ENCODE results near the gene TCF23. TPM values are rescaled to one million over a fixed set of nuclear protein-coding genes. Genes with fewer than 3 reads are reported as not detected.

The TCF23 gene
- total and polyA plus RNA-seq, 4 donors: 0.06 to 0.14 TPM; not detected in 2

DNA sequence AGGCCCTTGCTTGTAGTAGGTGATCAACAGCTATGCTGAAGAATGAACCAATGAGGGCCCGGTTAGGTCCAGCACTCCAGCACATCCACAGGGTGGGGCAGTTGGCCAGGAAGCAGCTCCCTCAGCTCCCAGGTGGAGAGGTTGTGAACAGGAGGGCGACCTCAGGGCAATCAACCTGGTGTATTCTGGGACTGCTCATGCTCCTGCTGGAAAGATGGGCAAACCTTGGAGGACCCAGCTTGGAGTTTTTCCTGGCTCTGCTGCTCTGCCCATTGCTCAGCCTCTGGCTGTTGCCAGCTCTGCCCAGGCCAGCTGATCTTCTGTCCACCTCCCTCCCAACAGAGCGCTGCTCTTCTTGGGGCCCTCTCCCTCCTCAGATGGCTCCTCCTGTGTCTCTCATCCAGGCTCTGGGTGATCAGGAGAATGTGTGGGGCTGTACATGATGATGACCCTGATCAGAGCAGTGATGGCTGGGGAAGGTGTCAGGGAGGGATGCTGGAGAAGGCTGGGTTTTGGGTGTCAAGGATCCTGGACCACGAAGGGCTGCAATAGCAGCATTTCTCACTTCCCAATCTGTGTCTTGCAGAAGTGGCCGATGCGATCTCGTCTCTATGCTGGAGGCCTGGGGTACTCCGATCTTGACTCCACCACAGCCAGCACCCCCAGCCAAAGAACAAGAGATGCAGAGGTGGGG lies 3.4 kb downstream of the TCF23 start:
- no peak overlapping the region for H3K4me3 ChIP-seq (ENCODE audit: low read depth, low read length)
- H3K27ac ChIP-seq (ENCODE audit: low read depth, low read length): no peak overlapping the region
- no peak for DNase-seq (ENCODE audit: low read depth in 4 of 6, low spot score in 6 of 6)
- no peaks in the 10 kb centered on the region for H3K4me1 ChIP-seq (ENCODE audit: control insufficient read depth, insufficient read depth, low read length)
- H3K9me3 ChIP-seq (ENCODE audit: control insufficient read depth, insufficient read depth, low read length): no peaks in the 10 kb centered on the region
- H3K36me3 ChIP-seq (ENCODE audit: control insufficient read depth, insufficient read depth, low read length): no peaks in the 10 kb centered on the region
- WGBS (ENCODE audit: insufficient coverage): 84% methylated on average over 6 of the region's 8 CpGs
- H3K27me3 ChIP-seq (ENCODE audit: control insufficient read depth, insufficient read depth, low read length): no peaks in the 10 kb centered on the region

DNA sequence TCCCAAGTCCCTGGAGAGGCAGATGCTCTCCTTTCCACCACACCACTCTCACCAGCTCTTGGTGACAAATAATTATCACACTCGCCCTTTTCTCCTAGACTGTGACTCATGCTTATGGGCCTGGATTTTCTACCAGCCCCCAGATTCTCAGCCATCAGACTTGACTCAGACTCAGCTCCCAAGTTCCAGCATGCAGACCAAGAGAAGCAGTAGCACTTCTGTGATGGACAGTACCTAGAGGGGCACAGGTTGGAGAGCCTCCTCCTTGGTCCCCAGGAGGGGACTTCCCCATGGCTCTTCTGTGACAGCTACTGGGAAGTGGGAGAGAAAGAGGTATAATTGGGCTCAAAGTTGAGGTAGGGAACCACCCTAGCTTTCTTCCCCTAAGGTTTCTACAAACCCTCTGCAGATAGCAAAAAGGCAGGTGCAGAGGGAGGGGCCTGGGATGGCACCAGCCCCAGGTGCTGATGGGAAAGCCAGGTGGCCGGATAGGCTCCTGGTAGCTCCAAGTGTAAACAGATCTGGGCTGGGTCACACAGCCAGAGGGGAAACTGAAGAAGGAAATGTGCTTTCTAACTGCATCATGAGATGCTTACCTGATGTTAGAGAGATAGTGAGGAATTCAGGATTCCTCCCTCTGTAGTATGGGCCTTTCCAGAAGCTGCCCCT lies 4.1 kb downstream of the TCF23 start:
- Histone ChIP-seq H3K27ac (ENCODE audit: low read depth, low read length) (no peak overlapping the region), H3K27me3 (ENCODE audit: control insufficient read depth, insufficient read depth, low read length) (no peaks in the 10 kb centered on the region), H3K36me3 (ENCODE audit: control insufficient read depth, insufficient read depth, low read length) (no peaks in the 10 kb centered on the region), H3K4me3 (ENCODE audit: low read depth, low read length) (no peak overlapping the region), H3K4me1 (ENCODE audit: control insufficient read depth, insufficient read depth, low read length) (no peaks in the 10 kb centered on the region), H3K9me3 (ENCODE audit: control insufficient read depth, insufficient read depth, low read length) (no peaks in the 10 kb centered on the region)
- WGBS (ENCODE audit: insufficient coverage): 81% methylated on average over 2 of the region's 2 CpGs
- no peak for DNase-seq (ENCODE audit: low read depth in 4 of 6, low spot score in 6 of 6)

DNA sequence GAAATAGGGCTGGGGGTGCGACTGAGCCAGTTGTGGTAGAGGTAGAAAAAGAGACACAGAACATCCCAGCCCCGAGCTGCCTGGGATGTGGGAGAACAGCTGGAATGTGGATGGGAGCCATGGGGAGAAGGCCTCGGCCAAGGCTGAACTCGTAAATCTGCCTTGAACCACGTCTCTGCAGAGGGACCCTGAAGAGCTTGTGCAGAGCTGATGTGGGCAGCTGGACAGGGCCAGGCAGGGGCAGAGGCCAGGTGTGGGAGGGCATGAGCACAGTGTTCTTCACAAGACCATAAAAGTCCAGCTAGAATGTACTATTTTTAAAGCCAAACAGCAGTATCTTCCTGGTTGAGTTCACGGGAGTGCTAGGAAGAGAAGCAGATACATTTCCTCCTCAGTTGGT lies 5.7 kb downstream of the TCF23 start:
- Histone ChIP-seq H3K27ac (ENCODE audit: low read depth, low read length) (no peak overlapping the region), H3K36me3 (ENCODE audit: control insufficient read depth, insufficient read depth, low read length) (no peaks in the 10 kb centered on the region), H3K27me3 (ENCODE audit: control insufficient read depth, insufficient read depth, low read length) (no peaks in the 10 kb centered on the region), H3K9me3 (ENCODE audit: control insufficient read depth, insufficient read depth, low read length) (no peaks in the 10 kb centered on the region), H3K4me3 (ENCODE audit: low read depth, low read length) (no peak overlapping the region), H3K4me1 (ENCODE audit: control insufficient read depth, insufficient read depth, low read length) (no peaks in the 10 kb centered on the region)
- DNase-seq (ENCODE audit: low read depth in 4 of 6, low spot score in 6 of 6): no peak
- 60% methylated on average over 6 of the region's 6 CpGs for WGBS (ENCODE audit: insufficient coverage)

DNA sequence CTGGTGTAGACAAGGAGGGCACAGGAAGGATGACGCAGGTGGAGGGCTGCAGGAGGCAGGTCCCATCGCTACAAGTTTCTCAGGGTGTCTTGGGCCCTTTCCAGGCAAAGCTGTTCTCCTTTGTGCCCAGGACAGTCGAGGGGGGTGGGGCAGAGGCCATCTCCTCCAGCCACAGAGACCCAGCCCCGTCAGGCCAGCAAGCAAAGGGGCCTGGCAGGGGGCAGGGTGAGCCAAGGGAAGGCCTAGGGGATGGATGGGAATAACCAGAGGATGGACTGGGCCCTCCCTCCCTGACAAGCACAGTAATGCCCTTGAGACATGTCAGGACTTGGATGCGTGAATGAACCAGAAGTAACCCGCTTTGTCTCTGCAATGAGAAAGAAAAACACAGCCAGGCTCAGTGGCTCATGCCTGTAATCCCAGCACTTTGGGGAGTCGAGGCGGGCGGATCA lies 6.3 kb downstream of the TCF23 start:
- Histone ChIP-seq H3K27ac (ENCODE audit: low read depth, low read length) (no peak overlapping the region), H3K4me3 (ENCODE audit: low read depth, low read length) (no peak overlapping the region), H3K4me1 (ENCODE audit: control insufficient read depth, insufficient read depth, low read length) (no peaks in the 10 kb centered on the region), H3K9me3 (ENCODE audit: control insufficient read depth, insufficient read depth, low read length) (no peaks in the 10 kb centered on the region), H3K36me3 (ENCODE audit: control insufficient read depth, insufficient read depth, low read length) (no peaks in the 10 kb centered on the region), H3K27me3 (ENCODE audit: control insufficient read depth, insufficient read depth, low read length) (no peaks in the 10 kb centered on the region)
- no peak for DNase-seq (ENCODE audit: low read depth in 4 of 6, low spot score in 6 of 6)
- 86% methylated on average over 5 of the region's 9 CpGs for WGBS (ENCODE audit: insufficient coverage)

DNA sequence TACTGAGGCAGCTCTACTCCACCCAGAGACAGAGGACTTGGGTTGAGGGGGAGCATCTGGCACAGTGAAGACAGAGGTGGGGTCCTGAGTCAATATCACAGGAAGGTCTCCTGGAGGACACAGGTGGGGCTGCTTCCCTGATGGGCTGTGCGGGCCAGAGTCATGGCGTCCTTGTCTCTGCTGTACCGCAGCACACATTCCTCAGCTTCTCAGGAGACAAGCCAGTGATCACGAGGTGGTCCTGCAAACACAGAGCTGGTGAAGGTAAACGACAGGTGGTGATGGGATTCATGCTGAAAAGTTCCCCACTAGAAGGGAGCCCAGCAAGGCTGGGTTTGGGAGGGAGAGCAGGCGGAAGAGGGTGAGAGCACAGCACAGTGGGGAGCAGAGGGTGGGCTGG lies 9.7 kb downstream of the TCF23 start:
- no peak overlapping the region for H3K4me3 ChIP-seq (ENCODE audit: low read depth, low read length)
- WGBS (ENCODE audit: insufficient coverage): 75% methylated on average over 6 of the region's 6 CpGs
- no peak for DNase-seq (ENCODE audit: low read depth in 4 of 6, low spot score in 6 of 6)
- H3K4me1 ChIP-seq (ENCODE audit: control insufficient read depth, insufficient read depth, low read length): no peaks in the 10 kb centered on the region
- no peaks in the 10 kb centered on the region for H3K36me3 ChIP-seq (ENCODE audit: control insufficient read depth, insufficient read depth, low read length)
- H3K9me3 ChIP-seq (ENCODE audit: control insufficient read depth, insufficient read depth, low read length): no peaks in the 10 kb centered on the region
- H3K27ac ChIP-seq (ENCODE audit: low read depth, low read length): no peak overlapping the region
- no peaks in the 10 kb centered on the region for H3K27me3 ChIP-seq (ENCODE audit: control insufficient read depth, insufficient read depth, low read length)

DNA sequence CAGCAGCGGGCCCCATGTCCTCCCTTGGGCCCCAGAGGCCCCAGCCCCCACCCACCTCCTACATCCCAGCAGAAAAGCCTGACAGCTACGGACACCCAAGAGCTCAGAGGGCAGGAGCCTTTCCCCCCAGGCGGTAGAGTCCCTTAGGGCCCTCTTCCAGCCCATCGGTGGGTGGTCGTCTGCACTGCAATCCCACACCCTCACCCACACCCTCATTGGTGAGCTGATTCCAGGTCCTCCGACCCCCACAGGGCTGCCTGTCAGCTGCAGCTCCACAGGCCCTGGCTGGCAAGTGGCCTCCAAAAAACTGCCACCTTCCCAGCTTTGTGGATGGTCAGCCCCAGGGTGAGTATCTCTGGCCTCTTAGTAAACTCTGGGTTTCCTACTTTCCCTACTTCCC lies 10.5 kb downstream of the TCF23 start:
- 75% methylated on average over 6 of the region's 6 CpGs for WGBS (ENCODE audit: insufficient coverage)
- no peaks in the 10 kb centered on the region for H3K4me1 ChIP-seq (ENCODE audit: control insufficient read depth, insufficient read depth, low read length)
- DNase-seq (ENCODE audit: low read depth in 4 of 6, low spot score in 6 of 6): no peak

DNA sequence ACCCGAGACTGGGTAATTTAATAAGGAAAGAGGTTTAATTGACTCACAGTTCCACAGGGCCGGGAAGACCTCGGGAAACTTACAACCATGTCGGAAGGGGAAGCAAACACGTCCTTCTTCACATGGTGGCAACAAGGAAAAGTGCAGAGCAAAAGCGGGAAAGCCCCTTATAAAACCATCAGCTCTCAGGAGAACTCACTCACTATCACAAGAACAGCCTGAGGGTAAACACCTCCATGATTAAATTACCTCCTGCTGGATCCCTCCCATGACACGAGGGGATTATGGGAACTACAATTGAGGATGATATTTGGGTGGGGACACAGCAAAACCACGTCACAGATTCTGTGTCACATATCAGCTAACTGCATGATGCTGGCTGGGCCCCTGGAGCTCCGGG lies 11.4 kb downstream of the TCF23 start:
- 81% methylated on average over 6 of the region's 9 CpGs for WGBS (ENCODE audit: insufficient coverage)
- DNase-seq (ENCODE audit: low read depth in 4 of 6, low spot score in 6 of 6): no peak
- no peak overlapping the region for H3K4me3 ChIP-seq (ENCODE audit: low read depth, low read length)
- no peaks in the 10 kb centered on the region for H3K9me3 ChIP-seq (ENCODE audit: control insufficient read depth, insufficient read depth, low read length)
- H3K36me3 ChIP-seq (ENCODE audit: control insufficient read depth, insufficient read depth, low read length): no peaks in the 10 kb centered on the region
- H3K27ac ChIP-seq (ENCODE audit: low read depth, low read length): no peak overlapping the region
- no peaks in the 10 kb centered on the region for H3K27me3 ChIP-seq (ENCODE audit: control insufficient read depth, insufficient read depth, low read length)
- no peaks in the 10 kb centered on the region for H3K4me1 ChIP-seq (ENCODE audit: control insufficient read depth, insufficient read depth, low read length)

More for the DNA sequence above, 10.5 kb downstream of the TCF23 start:
- H3K4me3 ChIP-seq (ENCODE audit: low read depth, low read length): no peak overlapping the region
- H3K27ac ChIP-seq (ENCODE audit: low read depth, low read length): no peak overlapping the region
- H3K36me3 ChIP-seq (ENCODE audit: control insufficient read depth, insufficient read depth, low read length): no peaks in the 10 kb centered on the region
- no peaks in the 10 kb centered on the region for H3K27me3 ChIP-seq (ENCODE audit: control insufficient read depth, insufficient read depth, low read length)
- no peaks in the 10 kb centered on the region for H3K9me3 ChIP-seq (ENCODE audit: control insufficient read depth, insufficient read depth, low read length)

DNA sequence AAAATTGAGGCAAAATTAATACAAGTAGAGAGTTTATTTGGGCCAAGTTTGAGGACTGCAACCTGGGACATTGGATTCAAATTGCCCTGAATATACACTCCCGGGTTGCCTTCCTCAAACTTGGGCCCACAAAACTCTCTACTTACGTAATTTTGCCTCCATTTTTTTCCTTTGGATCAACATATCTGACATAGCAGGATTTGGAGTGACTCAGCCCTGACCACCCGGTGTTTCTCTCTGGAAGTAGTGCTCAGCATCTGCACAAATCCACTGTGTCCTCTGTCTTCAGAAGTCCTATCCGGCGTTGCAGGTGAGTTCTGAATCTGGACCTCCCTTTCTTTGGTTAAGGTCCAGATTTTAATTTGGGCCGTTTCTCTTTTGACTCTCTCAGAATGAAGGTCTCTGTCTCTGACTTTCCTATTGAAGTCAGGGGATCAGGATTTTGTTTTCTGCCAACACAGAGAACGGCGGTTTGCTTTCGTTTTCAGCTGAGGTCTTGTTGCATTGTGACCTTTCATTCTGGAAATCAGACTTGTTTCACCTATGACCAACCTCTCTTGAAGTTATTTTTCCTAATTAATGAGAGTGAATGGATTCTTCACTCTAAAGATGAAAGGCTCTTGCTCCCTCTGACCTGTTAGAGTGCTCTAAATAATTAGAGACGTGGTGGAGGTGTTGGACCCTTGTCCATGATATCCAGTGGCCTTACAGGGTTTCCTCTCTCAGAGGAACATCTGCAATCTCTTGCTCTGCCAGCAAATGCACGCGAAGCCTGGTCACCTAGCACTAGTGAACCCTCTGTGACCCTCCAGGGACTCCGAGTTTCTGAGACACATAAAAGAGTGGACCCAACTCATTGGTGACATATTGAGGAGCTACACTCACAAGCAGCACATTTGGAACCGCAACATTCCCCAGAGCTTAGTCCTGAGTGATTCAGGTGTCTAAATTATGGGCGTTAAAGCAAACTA lies 13.6 kb downstream of the TCF23 start:
- H3K9me3 ChIP-seq (ENCODE audit: control insufficient read depth, insufficient read depth, low read length): no peaks in the 10 kb centered on the region
- no peak overlapping the region for H3K27ac ChIP-seq (ENCODE audit: low read depth, low read length)
- H3K27me3 ChIP-seq (ENCODE audit: control insufficient read depth, insufficient read depth, low read length): no peaks in the 10 kb centered on the region
- DNase-seq (ENCODE audit: low read depth in 4 of 6, low spot score in 6 of 6): no peak
- no peaks in the 10 kb centered on the region for H3K4me1 ChIP-seq (ENCODE audit: control insufficient read depth, insufficient read depth, low read length)
- H3K4me3 ChIP-seq (ENCODE audit: low read depth, low read length): no peak overlapping the region
- WGBS (ENCODE audit: insufficient coverage): 92% methylated on average over 12 of the region's 15 CpGs
- no peaks in the 10 kb centered on the region for H3K36me3 ChIP-seq (ENCODE audit: control insufficient read depth, insufficient read depth, low read length)

DNA sequence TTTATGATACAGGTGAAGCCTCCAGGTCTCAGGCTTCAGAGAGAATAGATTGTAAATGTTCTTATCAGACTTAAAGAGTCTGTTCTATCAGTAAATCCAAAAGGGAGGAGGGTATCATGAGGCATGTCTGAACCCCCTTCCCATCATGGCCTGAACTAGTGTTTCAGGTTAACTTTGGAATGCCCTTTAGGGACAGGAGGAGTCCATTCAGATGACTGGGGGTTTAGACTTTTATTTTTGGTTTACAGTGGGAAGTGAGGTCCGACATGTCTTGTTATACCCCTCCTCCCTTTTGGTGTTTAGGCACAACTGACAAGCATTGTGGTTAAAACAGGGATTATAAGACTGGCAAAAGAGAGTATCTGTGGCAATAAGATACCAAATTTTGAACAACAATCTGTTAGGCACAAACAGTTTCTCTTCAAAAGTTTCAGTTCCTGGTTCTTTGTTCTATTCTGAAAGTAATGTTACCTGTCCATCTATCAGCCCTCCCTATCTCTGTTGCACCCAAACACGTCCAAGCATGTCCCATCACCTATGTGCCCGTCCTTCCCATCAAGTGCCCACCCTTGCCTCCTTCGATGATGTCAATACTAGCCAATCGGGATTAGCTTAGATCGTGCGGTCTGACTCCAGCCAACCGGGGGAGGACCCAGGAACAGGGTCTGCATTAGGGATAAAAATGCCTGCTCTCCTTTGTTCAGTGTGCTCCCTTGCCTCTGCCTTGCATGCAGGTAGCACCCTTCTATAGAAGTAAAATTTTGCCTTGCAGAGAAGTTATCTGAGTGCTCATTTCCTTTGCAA lies 16.4 kb downstream of the TCF23 start:
- no peak for DNase-seq (ENCODE audit: low read depth in 4 of 6, low spot score in 6 of 6)
- WGBS (ENCODE audit: insufficient coverage): 89% methylated on average over 7 of the region's 8 CpGs

More for the DNA sequence above, 16.4 kb downstream of the TCF23 start:
- Histone ChIP-seq H3K36me3 (ENCODE audit: control insufficient read depth, insufficient read depth, low read length) (no peaks in the 10 kb centered on the region), H3K27me3 (ENCODE audit: control insufficient read depth, insufficient read depth, low read length) (peaks cover 5% of the 10 kb centered on the region), H3K4me1 (ENCODE audit: control insufficient read depth, insufficient read depth, low read length) (peaks cover 5% of the 10 kb centered on the region), H3K4me3 (ENCODE audit: low read depth, low read length) (no peak overlapping the region), H3K27ac (ENCODE audit: low read depth, low read length) (no peak overlapping the region), H3K9me3 (ENCODE audit: control insufficient read depth, insufficient read depth, low read length) (no peaks in the 10 kb centered on the region)
